Fibroblast of lung (primary cell): ENCODE data around the gene F13A1. TPM values are rescaled to one million over a fixed set of nuclear protein-coding genes. Genes with fewer than 3 reads are reported as not detected.

Source experiments
- DNase-seq, 2 donors: peaks; one replicate each; pipeline versions ENCODE4 v3.0.0 to v3.0.0-alpha.2; 2010; ENCODE audit warnings: low read depth in 2 of 2
- H2AFZ ChIP-seq: 2 replicates; pipeline ENCODE4 v1.5.1; 2012; ENCODE audit warnings: low read length, control low read depth, inconsistent platforms
- H3K27ac ChIP-seq: 2 replicates; pipeline ENCODE4 v1.5.1; 2011; ENCODE audit warnings: low read length, control low read depth; ENCODE audit not compliant: insufficient read depth
- H3K27me3 ChIP-seq: 2 replicates; pipeline ENCODE4 v1.5.1; 2011; ENCODE audit warnings: mild to moderate bottlenecking, low read length; ENCODE audit not compliant: control insufficient read depth, insufficient read depth
- H3K36me3 ChIP-seq: 2 replicates; pipeline ENCODE4 v1.5.1; 2011; ENCODE audit warnings: low read length; ENCODE audit not compliant: control insufficient read depth, insufficient read depth
- H3K4me1 ChIP-seq: 2 replicates; pipeline ENCODE4 v1.5.1; 2011; ENCODE audit warnings: low read length; ENCODE audit not compliant: control insufficient read depth, insufficient read depth; ENCODE audit errors: extremely low read depth
- H3K4me2 ChIP-seq: 2 replicates; pipeline ENCODE4 v1.5.1; 2011; ENCODE audit warnings: low read length, control low read depth; ENCODE audit not compliant: insufficient read depth; ENCODE audit errors: extremely low read depth
- H3K4me3 ChIP-seq, 4 experiments: fragments of 200-600 bp in 1 of 4; sonication (generic) in 1 of 4; replicated peaks in 1 of 4; 2 replicates each; pipeline ENCODE4 v1.5.1; 2011 to 2016; ENCODE audit warnings: low read length in 4 of 4, low read depth in 3 of 4, mild to moderate bottlenecking in 3 of 4, control low read depth in 2 of 4, inconsistent platforms in 1 of 4, mixed read lengths in 1 of 4; ENCODE audit not compliant: insufficient read depth in 1 of 4; ENCODE audit errors: control extremely low read depth in 1 of 4
- H3K79me2 ChIP-seq: 2 replicates; pipeline ENCODE4 v1.5.1; 2012; ENCODE audit warnings: mild to moderate bottlenecking, low read length, inconsistent platforms; ENCODE audit not compliant: control insufficient read depth, insufficient read depth
- H3K9ac ChIP-seq: 2 replicates; pipeline ENCODE4 v1.5.1; 2011; ENCODE audit warnings: mild to moderate bottlenecking, low read length, control low read depth; ENCODE audit not compliant: insufficient read depth
- H3K9me3 ChIP-seq: 2 replicates; pipeline ENCODE4 v1.5.1; 2012; ENCODE audit warnings: low read depth, low read length; ENCODE audit not compliant: control insufficient read depth, insufficient read depth
- H4K20me1 ChIP-seq: 2 replicates; pipeline ENCODE4 v1.5.1; 2011; ENCODE audit warnings: low read length; ENCODE audit not compliant: control insufficient read depth, insufficient read depth; ENCODE audit errors: extremely low read depth
- CTCF ChIP-seq, 2 donors: IDR thresholded peaks in 1 of 2; conservative IDR thresholded peaks in 1 of 2; 1 replicate in 1 of 2; 2 replicates in 1 of 2; pipeline ENCODE4 v1.5.1; 2011 to 2012; ENCODE audit warnings: low read length in 2 of 2, control low read depth in 1 of 2, inconsistent platforms in 1 of 2, low read depth in 1 of 2, mild to moderate bottlenecking in 1 of 2
- EZH2 ChIP-seq: IDR thresholded peaks from 2 replicates; pipeline ENCODE4 v1.5.1; 2012; ENCODE audit warnings: low read length, control low read depth, mild to moderate bottlenecking; ENCODE audit errors: missing control alignments
- polyA plus RNA-seq, 2 donors: library from polyadenylated mRNA; depleted of rRNA in 1 of 2; stranded (reverse) in 1 of 2; unstranded in 1 of 2; fragments of >200 nt; gene quantifications; 2 replicates each; pipeline ENCODE4 v1.2.1, GENCODE V29; 2011 to 2012; ENCODE audit warnings: missing spikeins in 1 of 2
- total RNA-seq: library from RNA; depleted of rRNA; stranded (reverse); fragments of >200 nt; gene quantifications from 2 replicates; pipeline ENCODE4 v1.2.1, GENCODE V29; 2014

Gene F13A1
- total and polyA plus RNA-seq, 2 donors (not counting 1 experiment from before 2014, with no cell fraction given) = not detected

- Histone ChIP-seq H3K4me3 (no peak overlapping the region), H3K27ac (no peak overlapping the region), H3K27me3 (no peaks in the 10 kb centered on the region), H4K20me1 (no peaks in the 10 kb centered on the region), H3K4me1 (no peaks in the 10 kb centered on the region), H3K9me3 (no peaks in the 10 kb centered on the region), H3K36me3 (no peaks in the 10 kb centered on the region), H3K79me2 (no peaks in the 10 kb centered on the region), H3K4me2 (no peak overlapping the region), H3K9ac (no peak overlapping the region), H2AFZ (no peak overlapping the region)
- no peak for TF ChIP-seq EZH2
- TF ChIP-seq CTCF (conservative IDR thresholded peaks at IDR 0.05 in 1 of 2, IDR thresholded peaks at IDR 0.05 in 1 of 2; ENCODE audit: low read depth in 1 of 2, low read length in 2 of 2) = no peak
- DNase-seq = no peak
These were observed 195.0 kb downstream of the F13A1 start for GRCh38 chr6:6125495-6125894.

GRCh38 chr6:6123803-6124202 is 196.7 kb downstream of the F13A1 start:
- no peak overlapping the region for H3K4me2 ChIP-seq
- no peak overlapping the region for H3K9ac ChIP-seq
- H4K20me1 ChIP-seq = no peaks in the 10 kb centered on the region
- no peak overlapping the region for H3K4me3 ChIP-seq
- no peaks in the 10 kb centered on the region for H3K9me3 ChIP-seq
- no peaks in the 10 kb centered on the region for H3K36me3 ChIP-seq
- no peak overlapping the region for H3K27ac ChIP-seq
- H3K27me3 ChIP-seq = no peaks in the 10 kb centered on the region
- H3K4me1 ChIP-seq = no peaks in the 10 kb centered on the region
- H3K79me2 ChIP-seq = no peaks in the 10 kb centered on the region
- TF ChIP-seq CTCF (conservative IDR thresholded peaks at IDR 0.05 in 1 of 2, IDR thresholded peaks at IDR 0.05 in 1 of 2; ENCODE audit: low read depth in 1 of 2, low read length in 2 of 2) (no peak), EZH2 (no peak)
- DNase-seq = no peak
- H2AFZ ChIP-seq = no peak overlapping the region

DNA sequence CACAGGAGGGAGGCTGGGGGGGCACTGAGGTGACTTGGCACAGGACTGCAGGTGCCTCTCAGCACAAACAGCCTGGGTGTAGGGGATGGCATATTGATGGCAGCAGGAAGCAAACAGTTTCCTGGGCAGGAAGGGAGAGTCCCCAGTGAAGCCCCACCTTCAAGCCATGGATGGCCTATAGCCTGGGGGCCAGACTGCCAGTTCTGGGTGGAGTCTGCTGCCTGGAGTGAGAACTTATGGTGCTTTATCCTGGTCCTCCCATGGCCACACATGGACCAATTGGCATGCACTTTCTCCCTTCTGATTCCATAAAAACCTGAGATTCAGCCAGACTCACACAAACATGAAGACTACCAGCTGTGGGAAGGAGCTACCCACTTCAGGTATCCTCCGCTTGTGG is 198.5 kb downstream of the F13A1 start:
- TF ChIP-seq CTCF (conservative IDR thresholded peaks at IDR 0.05 in 1 of 2, IDR thresholded peaks at IDR 0.05 in 1 of 2; ENCODE audit: low read depth in 1 of 2, low read length in 2 of 2) (no peak), EZH2 (no peak)
- no peaks in the 10 kb centered on the region for H3K36me3 ChIP-seq
- H3K9me3 ChIP-seq = no peaks in the 10 kb centered on the region
- H3K27me3 ChIP-seq = no peaks in the 10 kb centered on the region
- H3K9ac ChIP-seq = no peak overlapping the region
- no peak overlapping the region for H3K4me3 ChIP-seq
- H3K4me2 ChIP-seq = no peak overlapping the region
- H2AFZ ChIP-seq = no peak overlapping the region
- DNase-seq = no peak
- no peak overlapping the region for H3K27ac ChIP-seq
- no peaks in the 10 kb centered on the region for H3K79me2 ChIP-seq
- H4K20me1 ChIP-seq = no peaks in the 10 kb centered on the region
- no peaks in the 10 kb centered on the region for H3K4me1 ChIP-seq
